HG02759 (cell line): ENCODE data around the gene ISY1.
A peak's percentile ranks its signal among the peaks of the same experiment; 100 is the strongest.
"Not testable (repeated sequence)": the region's sequence is repeated elsewhere in the genome, so short reads cannot be mapped to it uniquely, and the experiment has no call there.

Source experiments
- ATAC-seq: cut with Tn5 transposase; IDR thresholded peaks from one replicate; pipeline ENCODE4 v1.9.1; 2021; ENCODE audit warnings: mild to moderate bottlenecking, moderate library complexity; ENCODE audit not compliant: unreplicated experiment

Gene ISY1

GRCh38 chr3:129173206-129173605 lies 12.3 kb upstream of the ISY1 start:
- ATAC-seq: no peak

- no peak for ATAC-seq
These were observed 5.9 kb upstream of the ISY1 start for GRCh38 chr3:129166579-129167332.

- not testable (repeated sequence) for ATAC-seq
These were observed 4.7 kb upstream of the ISY1 start for GRCh38 chr3:129165594-129165993.

GRCh38 chr3:129164500-129164899 lies 3.6 kb upstream of the ISY1 start:
- no peak for ATAC-seq

GRCh38 chr3:129162729-129163579 lies 2.1 kb upstream of the ISY1 start:
- no peak for ATAC-seq

GRCh38 chr3:129161860-129162271 lies 1.0 kb upstream of the ISY1 start:
- no peak for ATAC-seq

GRCh38 chr3:129144786-129145185 lies 16.1 kb downstream of the ISY1 start:
- no peak for ATAC-seq

GRCh38 chr3:129141011-129141410 lies 19.9 kb downstream of the ISY1 start:
- ATAC-seq: not testable (repeated sequence)

GRCh38 chr3:129139911-129140310 lies 21.0 kb downstream of the ISY1 start:
- ATAC-seq: no peak

- not testable (repeated sequence) for ATAC-seq
These were observed 24.6 kb downstream of the ISY1 start for GRCh38 chr3:129136275-129136674.

- no peak for ATAC-seq
These were observed 28.6 kb downstream of the ISY1 start for GRCh38 chr3:129132097-129132866.

- ATAC-seq: no peak
These were observed 29.3 kb downstream of the ISY1 start for GRCh38 chr3:129131465-129132088.

- no peak for ATAC-seq
These were observed 30.5 kb downstream of the ISY1 start for GRCh38 chr3:129130291-129130813.

- ATAC-seq: no peak
These were observed 32.3 kb downstream of the ISY1 start for GRCh38 chr3:129128357-129129155.

GRCh38 chr3:129126726-129127280 lies 34.1 kb downstream of the ISY1 start:
- ATAC-seq: no peak

GRCh38 chr3:129123314-129124060 lies 37.4 kb downstream of the ISY1 start:
- no peak for ATAC-seq

GRCh38 chr3:129122412-129123011 lies 38.4 kb downstream of the ISY1 start:
- ATAC-seq: no peak

GRCh38 chr3:129121792-129122411 lies 39.0 kb downstream of the ISY1 start, which contains the start of gene RAB43:
Gene RAB43 (minus strand): TSS chr3:129121804. CDS start chr3:129121489, 315 bp downstream.
- ATAC-seq: peak; percentile 57
